Keratinocyte (primary cell): ENCODE results near the gene SLC16A7. TPM values are rescaled to one million over a fixed set of nuclear protein-coding genes. Genes with fewer than 3 reads are reported as not detected.

ENCODE experiments used
- DNase-seq: peaks from one replicate; pipeline ENCODE4 v3.0.0-alpha.2; 2011; ENCODE audit warnings: low read depth, missing footprints, low spot score
- FAIRE-seq: peaks from 2 replicates; lab custom pipeline; 2011; peaks lifted over from hg19 to GRCh38; lab: Jason Lieb, UNC
- H2AFZ ChIP-seq: 2 replicates; pipeline ENCODE4 v1.6.0; 2012; ENCODE audit warnings: low read length, control low read depth, inconsistent platforms; ENCODE audit not compliant: control insufficient read depth
- H3K27ac ChIP-seq: 2 replicates; pipeline ENCODE4 v1.5.1; 2011; ENCODE audit warnings: low read length; ENCODE audit not compliant: control insufficient read depth, insufficient read depth
- H3K27me3 ChIP-seq: 3 replicates; pipeline ENCODE4 v1.6.0; 2011; ENCODE audit warnings: low read length; ENCODE audit not compliant: control insufficient read depth, insufficient read depth; ENCODE audit errors: extremely low read depth
- H3K36me3 ChIP-seq, 2 experiments: 2 replicates in 1 of 2; 3 replicates in 1 of 2; pipeline ENCODE4 v1.5.1; 2011; ENCODE audit warnings: low read length in 2 of 2, mild to moderate bottlenecking in 1 of 2; ENCODE audit not compliant: control insufficient read depth in 2 of 2, insufficient read depth in 2 of 2; ENCODE audit errors: extremely low read depth in 1 of 2
- H3K4me1 ChIP-seq: 3 replicates; pipeline ENCODE4 v1.5.1; 2011; ENCODE audit warnings: low read length; ENCODE audit not compliant: control insufficient read depth, insufficient read depth; ENCODE audit errors: extremely low read depth
- H3K4me2 ChIP-seq: 3 replicates; pipeline ENCODE4 v1.6.0; 2011; ENCODE audit warnings: low read depth, low read length; ENCODE audit not compliant: control insufficient read depth, insufficient read depth; ENCODE audit errors: extremely low read depth
- H3K4me3 ChIP-seq, 3 experiments: fragments of 200-600 bp in 1 of 3; sonication (generic) in 1 of 3; 2 replicates in 2 of 3; 3 replicates in 1 of 3; pipeline ENCODE4 v1.5.1; 2011 to 2016; ENCODE audit warnings: low read length in 3 of 3, mild to moderate bottlenecking in 3 of 3, control low read depth in 2 of 3, inconsistent platforms in 1 of 3, low read depth in 1 of 3, mixed read lengths in 1 of 3, mixed run types in 1 of 3, moderate library complexity in 1 of 3; ENCODE audit not compliant: control insufficient read depth in 2 of 3, insufficient read depth in 2 of 3; ENCODE audit errors: extremely low read depth in 1 of 3
- H3K79me2 ChIP-seq: 2 replicates; pipeline ENCODE4 v1.6.0; 2012; ENCODE audit warnings: low read length; ENCODE audit not compliant: control insufficient read depth, insufficient read depth
- H3K9ac ChIP-seq: 3 replicates; pipeline ENCODE4 v1.6.0; 2011; ENCODE audit warnings: low read length; ENCODE audit not compliant: control insufficient read depth, insufficient read depth; ENCODE audit errors: extremely low read depth
- H3K9me1 ChIP-seq: 3 replicates; pipeline ENCODE4 v1.6.0; 2011; ENCODE audit warnings: low read length; ENCODE audit not compliant: control insufficient read depth, insufficient read depth; ENCODE audit errors: extremely low read depth
- H3K9me3 ChIP-seq: 2 replicates; pipeline ENCODE4 v1.5.1; 2012; ENCODE audit warnings: low read depth, low read length; ENCODE audit not compliant: control insufficient read depth
- H4K20me1 ChIP-seq: 3 replicates; pipeline ENCODE4 v1.6.0; 2011; ENCODE audit warnings: low read length; ENCODE audit not compliant: control insufficient read depth, insufficient read depth; ENCODE audit errors: extremely low read depth
- CTCF ChIP-seq, 3 experiments: IDR thresholded peaks in 1 of 3; conservative IDR thresholded peaks in 1 of 3; optimal IDR thresholded peaks in 1 of 3; 2 replicates in 2 of 3; 3 replicates in 1 of 3; pipeline versions ENCODE3 to v1.5.1; 2011; ENCODE audit warnings: low read length in 3 of 3, mild to moderate bottlenecking in 3 of 3, moderate library complexity in 2 of 3, control low read depth in 1 of 3, inconsistent platforms in 1 of 3; ENCODE audit not compliant: insufficient read depth in 2 of 3; ENCODE audit errors: extremely low read depth in 1 of 3
- EZH2 ChIP-seq: IDR thresholded peaks from one replicate; pipeline ENCODE4 v1.6.1; 2012; ENCODE audit warnings: inconsistent platforms, mild to moderate bottlenecking, low read length, moderate library complexity
- dilution Hi-C: fragments of 300-500 bp; cut with MboI; formaldehyde crosslinking; loops from one replicate; pipeline ENCODE4 v1.7.0; 2020; ENCODE audit warnings: low sequenced_read_pairs; ENCODE audit not compliant: extremely low pct_ligation_motif_present
- polyA plus RNA-seq, 5 experiments: library from polyadenylated mRNA; depleted of rRNA in 3 of 5; stranded (reverse) in 3 of 5; stranded (forward) in 1 of 5; unstranded in 1 of 5; fragments of >200 nt; gene quantifications; 1 replicate in 1 of 5; 2 replicates in 3 of 5; 3 replicates in 1 of 5; pipeline versions ENCODE4 v1.2.1 to v1.2.3, GENCODE V29; 2011 to 2012; ENCODE audit warnings: missing spikeins in 2 of 5, low read depth in 1 of 5, low replicate concordance in 1 of 5

The SLC16A7 gene
- polyA plus RNA-seq, 1 donor (not counting 4 experiments of a cell fraction or from before 2014, with no cell fraction given), result 0.87 TPM

- Histone ChIP-seq H3K4me1 (no peaks in the 10 kb centered on the region), H3K9me3 (no peaks in the 10 kb centered on the region), H3K4me2 (no peak overlapping the region), H3K9me1 (no peaks in the 10 kb centered on the region), H3K9ac (no peak overlapping the region), H3K4me3 (no peak overlapping the region), H3K36me3 (no peaks in the 10 kb centered on the region), H3K79me2 (no peaks in the 10 kb centered on the region), H3K27ac (no peak overlapping the region), H3K27me3 (no peaks in the 10 kb centered on the region), H4K20me1 (no peaks in the 10 kb centered on the region), H2AFZ (no peak overlapping the region)
- dilution Hi-C loops, result no loop called here
- no peak for DNase-seq
- TF ChIP-seq EZH2, result no peak
- TF ChIP-seq CTCF (optimal IDR thresholded peaks at IDR 0.05 in 1 of 3, IDR thresholded peaks at IDR 0.05 in 1 of 3, conservative IDR thresholded peaks at IDR 0.05 in 1 of 3; ENCODE audit: extremely low read depth in 1 of 3, insufficient read depth in 2 of 3, low read length in 3 of 3), result no peak
- FAIRE-seq, result no peak
Measured at GRCh38 chr12:59763835-59764234, 168.0 kb downstream of the SLC16A7 start.

GRCh38 chr12:59768031-59768430, 172.2 kb downstream of the SLC16A7 start:
- Histone ChIP-seq H3K4me3 (no peak overlapping the region), H3K27ac (no peak overlapping the region), H3K27me3 (no peaks in the 10 kb centered on the region), H3K9ac (no peak overlapping the region), H3K79me2 (no peaks in the 10 kb centered on the region), H3K36me3 (no peaks in the 10 kb centered on the region), H3K4me1 (no peaks in the 10 kb centered on the region), H2AFZ (no peak overlapping the region), H3K4me2 (no peak overlapping the region), H4K20me1 (no peaks in the 10 kb centered on the region), H3K9me1 (no peaks in the 10 kb centered on the region), H3K9me3 (no peaks in the 10 kb centered on the region)
- TF ChIP-seq EZH2, result no peak
- no peak for TF ChIP-seq CTCF (optimal IDR thresholded peaks at IDR 0.05 in 1 of 3, IDR thresholded peaks at IDR 0.05 in 1 of 3, conservative IDR thresholded peaks at IDR 0.05 in 1 of 3; ENCODE audit: extremely low read depth in 1 of 3, insufficient read depth in 2 of 3, low read length in 3 of 3)
- dilution Hi-C loops, result no loop called here
- no peak for FAIRE-seq
- DNase-seq, result no peak
